HG02798 (cell line): ENCODE results near the gene HMOX2.

Source experiments
- ATAC-seq: cut with Tn5 transposase; IDR thresholded peaks from one replicate; pipeline ENCODE4 v1.9.1; 2021; ENCODE audit warnings: mild to moderate bottlenecking; ENCODE audit not compliant: unreplicated experiment, poor library complexity

Gene HMOX2

DNA sequence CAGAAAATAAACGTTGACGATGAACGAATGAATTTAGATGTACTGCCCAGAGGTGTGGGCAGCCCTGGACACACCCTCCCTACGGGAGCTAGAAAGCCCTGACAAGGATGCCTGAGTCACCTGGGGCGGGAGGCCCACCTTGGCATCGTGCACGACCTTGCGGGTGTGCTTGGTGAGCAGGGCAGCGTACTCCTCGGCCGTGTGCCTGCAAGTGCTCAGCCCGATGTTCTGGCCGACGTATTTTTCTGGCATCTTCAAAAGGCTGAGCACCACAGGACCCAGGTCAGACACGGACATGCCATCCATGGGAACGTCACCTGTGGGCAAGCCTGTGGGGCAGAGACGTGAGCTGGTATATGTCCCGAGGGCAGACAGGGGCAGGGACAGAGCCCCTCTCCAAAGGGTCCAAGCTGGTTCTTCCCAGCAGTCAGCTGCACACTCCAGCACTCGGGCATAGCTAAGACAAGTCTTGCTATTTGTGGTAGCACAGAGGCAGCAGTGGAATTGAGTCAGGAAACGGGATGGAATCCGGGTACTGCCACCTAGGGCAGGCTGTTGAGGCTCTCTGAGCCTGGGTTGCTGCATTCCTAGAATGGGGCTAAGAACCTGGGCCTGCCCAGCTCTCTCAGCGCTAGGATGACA is 12.6 kb upstream of the HMOX2 start:
- no peak for ATAC-seq

DNA sequence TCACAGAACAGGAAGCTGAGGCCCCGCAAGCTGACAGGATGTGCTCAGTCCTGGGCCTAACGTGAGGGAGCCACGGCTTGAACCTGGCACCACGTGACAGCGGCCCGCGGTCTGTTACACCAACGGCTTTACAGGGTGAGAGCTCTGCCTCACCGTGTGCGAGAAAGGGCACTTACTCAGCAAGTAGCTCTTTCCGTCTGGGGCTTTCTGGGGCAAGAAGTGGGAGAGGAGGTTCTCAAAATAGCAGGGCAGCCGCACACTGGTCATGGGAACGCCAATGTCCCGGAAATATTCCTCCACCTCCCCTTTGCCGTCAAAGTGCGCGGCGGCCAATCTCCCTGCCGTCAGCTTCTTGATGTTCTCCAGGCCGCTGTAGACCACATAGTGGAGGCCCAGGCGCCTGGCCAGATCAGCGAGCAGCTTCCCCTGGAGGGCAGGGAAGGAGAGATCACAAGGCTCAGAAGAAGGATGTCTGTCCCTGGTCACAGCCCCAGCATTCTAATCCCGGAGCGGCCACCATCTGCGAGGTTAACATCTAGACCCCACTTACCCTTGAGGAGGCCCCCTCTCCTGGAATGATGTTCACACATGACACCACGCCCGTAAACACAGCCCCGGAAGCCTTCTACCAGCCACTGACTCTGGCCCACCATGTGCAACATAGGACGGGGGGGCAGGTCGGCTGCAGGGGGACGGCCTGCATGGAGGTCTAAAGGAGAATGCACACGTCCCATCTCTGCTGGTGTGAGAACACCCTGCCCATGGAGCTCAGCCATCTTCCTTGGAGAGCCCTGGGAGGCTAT is 10.0 kb upstream of the HMOX2 start:
- ATAC-seq, result no peak

DNA sequence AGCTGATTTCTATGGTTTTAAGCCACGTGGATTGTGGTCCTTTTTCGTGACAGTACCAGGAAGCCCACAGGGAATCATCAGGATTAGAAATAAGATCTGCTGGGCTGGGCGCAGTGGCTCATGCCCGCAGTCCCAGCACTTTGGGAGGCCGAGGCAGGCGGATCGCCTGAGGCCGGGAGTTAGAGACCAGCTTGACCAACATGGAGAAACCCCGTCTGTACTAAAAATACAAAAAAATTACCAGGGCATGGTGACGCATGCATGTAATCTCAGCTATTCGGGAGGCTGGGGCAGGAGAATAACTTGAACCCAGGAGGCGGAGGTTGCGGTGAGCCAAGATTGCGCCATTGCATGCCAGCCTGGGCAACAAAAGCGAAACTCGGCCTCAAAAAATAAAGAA is 8.3 kb upstream of the HMOX2 start:
- no peak for ATAC-seq

DNA sequence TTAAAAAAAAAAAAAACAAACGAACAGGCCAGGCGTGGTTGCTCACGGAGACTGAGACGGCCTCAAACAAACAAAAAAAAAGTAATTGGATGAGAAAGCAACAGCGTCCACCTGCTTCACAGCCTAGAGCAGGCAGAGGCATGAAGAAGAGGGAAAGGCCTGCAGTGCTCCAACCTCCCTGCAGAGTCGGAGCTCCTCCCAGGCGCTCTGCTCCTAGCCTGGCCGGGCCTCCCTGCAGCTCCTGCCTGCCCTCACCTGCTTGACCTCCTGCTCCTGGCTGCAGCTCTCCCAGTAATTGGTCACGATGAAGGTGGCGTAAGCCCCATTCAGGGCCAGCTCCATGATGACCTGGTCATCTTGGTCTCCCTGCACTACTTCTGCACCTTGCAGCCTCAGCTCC is 7.2 kb upstream of the HMOX2 start:
- ATAC-seq, result no peak

GRCh38 chr16:4471869-4472268 is 4.3 kb upstream of the HMOX2 start:
- ATAC-seq, result no peak

- no peak for ATAC-seq
Measured at GRCh38 chr16:4472880-4473279, 3.3 kb upstream of the HMOX2 start.

DNA sequence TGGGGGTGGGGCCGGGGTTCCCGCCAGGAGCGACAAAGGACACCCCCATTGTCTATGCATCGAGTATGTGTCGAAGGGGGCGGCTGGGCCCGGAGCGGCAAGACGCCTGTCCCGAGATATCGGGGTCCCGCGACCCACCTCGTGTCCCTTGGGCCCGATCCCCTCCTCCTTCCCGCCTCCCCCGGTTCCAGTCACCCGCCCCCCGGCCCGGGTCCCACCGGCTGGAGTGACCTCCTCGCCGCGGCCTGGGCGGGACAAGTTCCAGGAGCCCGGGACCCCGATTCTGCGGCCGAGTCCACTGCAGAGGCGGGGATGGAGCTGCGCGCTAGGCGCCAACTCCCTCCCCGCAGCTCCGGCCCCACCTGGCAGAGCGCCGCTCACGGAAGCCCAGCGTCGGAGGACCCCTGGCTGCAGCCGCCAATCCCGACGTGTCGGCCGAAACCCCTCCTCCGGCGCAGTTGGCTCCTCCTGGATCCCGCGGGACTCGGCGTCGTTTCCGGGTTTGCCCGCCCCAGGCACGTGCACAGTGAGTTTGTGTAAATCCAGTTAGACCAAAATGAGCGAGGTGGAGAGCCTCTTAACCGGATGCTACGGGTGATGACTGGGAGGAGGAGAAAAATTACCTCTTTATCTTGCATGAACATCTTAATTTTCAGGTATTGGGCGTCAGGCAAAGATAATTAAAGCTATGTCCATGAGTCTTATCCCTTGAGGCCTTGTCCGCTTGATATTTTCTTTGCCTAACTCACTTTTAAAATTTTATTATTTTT is 1.8 kb upstream of the HMOX2 start, which contains the start of gene NMRAL1:
Gene NMRAL1, minus strand, starts transcription at position 434 of the 770 bp plus-strand sequence. CDS start 493 bp downstream, outside the sequence.
- ATAC-seq, result no peak

- ATAC-seq, result no peak
Measured at GRCh38 chr16:4477966-4478365, 1.8 kb downstream of the HMOX2 start.

DNA sequence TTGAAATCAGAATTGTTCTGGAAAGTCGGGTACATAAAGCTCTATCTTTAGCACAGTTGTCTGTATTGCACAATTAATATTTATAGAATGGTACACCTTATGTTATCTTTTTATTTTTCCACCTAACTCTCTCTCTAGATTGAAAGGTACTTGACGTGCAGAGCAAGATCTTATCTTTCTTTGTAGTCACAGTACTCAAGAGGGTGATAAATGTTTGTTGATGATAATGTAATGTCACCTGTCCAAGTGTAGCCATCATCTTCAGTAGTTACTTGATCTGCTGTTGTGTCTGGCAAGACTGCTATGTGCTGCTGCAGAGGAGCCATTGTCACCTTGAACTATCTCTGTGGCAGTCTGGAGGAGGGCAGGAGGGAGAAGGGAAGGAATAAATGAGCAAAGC is 5.3 kb downstream of the HMOX2 start:
- ATAC-seq, result no peak

- no peak for ATAC-seq
Measured at GRCh38 chr16:4481963-4482362, 5.8 kb downstream of the HMOX2 start.

DNA sequence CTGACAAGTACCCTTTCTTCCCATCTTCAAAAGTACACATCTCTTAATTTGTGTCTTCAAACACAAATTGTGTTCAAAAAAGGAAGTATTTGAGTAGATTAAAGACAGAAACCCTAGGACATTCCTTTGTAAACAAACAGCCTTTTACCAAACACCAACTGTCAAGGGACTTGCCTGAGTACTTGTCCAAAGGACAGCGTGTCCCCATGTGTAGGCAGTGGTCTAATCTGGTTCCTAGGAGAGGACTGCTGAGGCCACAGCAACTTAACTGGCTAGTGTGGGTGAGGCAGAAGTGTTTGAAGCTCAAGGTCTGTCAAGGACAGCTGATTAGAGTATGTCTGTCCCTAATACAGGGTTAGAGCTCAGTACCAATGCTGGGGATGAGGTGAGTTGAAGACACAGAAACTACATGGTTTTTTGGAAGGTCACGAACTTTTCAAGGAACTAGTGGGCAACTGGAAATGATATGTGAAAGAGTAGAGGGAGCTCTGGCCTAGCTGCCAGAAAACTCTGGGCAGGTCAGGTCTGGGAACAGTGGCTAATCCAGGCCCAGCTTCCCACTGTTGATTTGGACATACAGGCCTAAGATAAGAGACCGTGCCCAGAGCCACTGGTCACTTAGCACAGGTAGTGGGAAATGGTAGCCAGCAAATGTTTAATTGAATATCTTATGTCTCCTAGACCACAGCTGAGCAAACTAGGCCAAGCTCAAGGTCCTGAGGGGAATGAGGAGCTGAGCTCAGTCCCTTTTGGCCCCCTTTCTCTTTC is 10.1 kb downstream of the HMOX2 start:
- no peak for ATAC-seq

- ATAC-seq, result no peak
Measured at GRCh38 chr16:4487955-4488498, 11.8 kb downstream of the HMOX2 start.

DNA sequence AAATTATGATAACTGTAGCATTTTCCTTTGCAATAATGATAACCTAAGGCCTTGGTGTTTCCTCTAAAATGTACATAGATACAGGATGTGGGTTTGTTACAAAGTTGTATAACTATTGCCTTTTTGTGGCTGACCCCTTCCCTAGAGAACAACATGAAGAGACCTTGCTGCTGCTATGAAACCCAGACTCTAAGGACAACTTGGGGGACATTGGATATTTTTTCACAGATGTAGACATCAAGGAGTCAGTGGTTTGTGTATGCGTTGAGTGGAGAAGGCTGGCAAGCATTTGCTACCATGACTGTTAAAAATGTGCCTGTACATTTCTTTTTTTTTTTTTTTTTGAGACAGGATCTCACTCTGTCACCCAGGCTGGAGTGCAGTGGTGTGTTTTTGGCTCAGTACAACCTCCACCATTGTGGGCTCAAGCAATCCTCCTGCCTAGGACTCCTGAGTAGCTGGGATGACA is 12.3 kb downstream of the HMOX2 start:
- ATAC-seq, result no peak

GRCh38 chr16:4489030-4489429 is 12.8 kb downstream of the HMOX2 start:
- ATAC-seq, result no peak

DNA sequence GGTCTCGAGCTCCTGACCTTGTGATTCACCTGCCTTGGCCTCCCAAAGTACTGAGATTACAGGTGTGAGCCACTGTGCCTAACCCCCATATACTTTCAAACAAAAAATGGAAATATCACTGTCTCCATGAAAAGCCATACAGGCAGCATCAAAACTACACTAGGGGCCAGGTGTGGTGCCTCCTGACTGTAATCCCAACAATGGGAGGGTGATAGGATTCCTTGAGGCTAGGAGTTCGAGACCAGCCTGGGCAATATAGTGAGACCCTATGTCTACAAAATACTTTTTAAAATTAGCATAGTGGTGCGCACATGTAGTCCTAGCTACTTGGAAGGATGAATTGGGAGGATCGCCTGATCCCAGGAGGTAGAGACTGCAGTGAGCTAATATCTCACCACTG is 15.7 kb downstream of the HMOX2 start:
- no peak for ATAC-seq

- no peak for ATAC-seq
Measured at GRCh38 chr16:4494746-4495490, 18.7 kb downstream of the HMOX2 start.

DNA sequence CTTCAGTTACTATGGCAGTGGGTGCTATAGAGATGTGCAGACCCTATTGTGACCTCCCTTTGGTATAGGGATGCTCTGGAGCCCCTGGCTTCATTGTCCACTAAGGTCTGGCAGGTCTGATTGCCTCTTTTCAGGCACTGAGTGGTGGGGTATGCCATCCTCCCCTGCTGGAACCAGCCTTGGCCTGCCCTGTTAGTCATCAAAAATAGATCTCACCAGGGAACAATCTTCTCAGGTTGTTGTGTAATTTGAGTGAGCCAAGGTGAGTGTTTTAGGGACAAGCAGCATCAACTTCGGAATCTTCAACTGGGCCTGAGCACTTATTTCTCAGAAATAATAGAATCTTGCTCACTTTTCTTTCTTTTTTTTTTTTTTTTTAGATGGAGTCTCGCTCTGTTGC is 19.6 kb downstream of the HMOX2 start:
- ATAC-seq, result no peak

GRCh38 chr16:4496305-4496704 is 20.1 kb downstream of the HMOX2 start:
- no peak for ATAC-seq

GRCh38 chr16:4498546-4499195 is 22.5 kb downstream of the HMOX2 start:
- no peak for ATAC-seq
